ENCODE results near the gene JAG2. TPM values are rescaled to one million over a fixed set of nuclear protein-coding genes. Genes with fewer than 3 reads are reported as not detected.

The JAG2 gene
- total RNA-seq, 1 experiment from 2014 or later, result 43.7 TPM

DNA sequence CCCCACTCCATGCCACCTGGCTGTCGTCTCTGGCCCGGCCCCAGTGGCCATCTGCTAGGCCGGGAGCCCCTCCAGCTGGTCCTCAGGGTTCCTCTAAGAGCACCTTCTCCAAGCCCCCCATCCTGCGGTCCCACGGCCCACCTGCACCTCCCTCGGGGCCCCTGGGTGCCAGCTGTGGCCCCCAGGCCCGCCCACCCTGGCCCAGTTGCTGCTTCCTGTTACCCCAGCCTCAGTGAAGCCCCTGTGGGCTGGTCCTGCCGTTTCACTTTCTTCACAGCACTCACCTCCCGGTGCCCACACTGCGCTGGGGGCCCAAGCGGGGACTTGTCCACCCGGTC, 40.1 kb upstream of the JAG2 start:
- H3K4me3 ChIP-seq (ENCODE audit: low read depth in 2 of 2, low read length in 2 of 2), result no peak overlapping the region
- no peak overlapping the region for H3K27ac ChIP-seq (ENCODE audit: low read length)
- no TSS peak for BruUV-seq (replicated peaks)
- H3K36me3 ChIP-seq (ENCODE audit: control insufficient read depth, insufficient read depth, low read length), result no peaks in the 10 kb centered on the region
- ChIA-PET CTCF (interaction anchor here (0.7 kb wide), 1 partner anchor 18 kb away, joined by 5 read pairs; no protein-coding TSS in a partner anchor), POLR2A (interaction anchor here (0.7 kb wide), 1 partner anchor 168 kb away, joined by 14 read pairs; no protein-coding TSS in a partner anchor)
- H3K4me1 ChIP-seq (ENCODE audit: control insufficient read depth, insufficient read depth, low read length), result no peaks in the 10 kb centered on the region; the same call in 1 of the 2 replicates
- no peak for DNase-seq (ENCODE audit: low read depth, low spot score)
- TF ChIP-seq TCF7L2 (IDR thresholded peaks at IDR 0.05; ENCODE audit: low read depth, low read length), result no peak
- TF ChIP-seq, protein P1, sequence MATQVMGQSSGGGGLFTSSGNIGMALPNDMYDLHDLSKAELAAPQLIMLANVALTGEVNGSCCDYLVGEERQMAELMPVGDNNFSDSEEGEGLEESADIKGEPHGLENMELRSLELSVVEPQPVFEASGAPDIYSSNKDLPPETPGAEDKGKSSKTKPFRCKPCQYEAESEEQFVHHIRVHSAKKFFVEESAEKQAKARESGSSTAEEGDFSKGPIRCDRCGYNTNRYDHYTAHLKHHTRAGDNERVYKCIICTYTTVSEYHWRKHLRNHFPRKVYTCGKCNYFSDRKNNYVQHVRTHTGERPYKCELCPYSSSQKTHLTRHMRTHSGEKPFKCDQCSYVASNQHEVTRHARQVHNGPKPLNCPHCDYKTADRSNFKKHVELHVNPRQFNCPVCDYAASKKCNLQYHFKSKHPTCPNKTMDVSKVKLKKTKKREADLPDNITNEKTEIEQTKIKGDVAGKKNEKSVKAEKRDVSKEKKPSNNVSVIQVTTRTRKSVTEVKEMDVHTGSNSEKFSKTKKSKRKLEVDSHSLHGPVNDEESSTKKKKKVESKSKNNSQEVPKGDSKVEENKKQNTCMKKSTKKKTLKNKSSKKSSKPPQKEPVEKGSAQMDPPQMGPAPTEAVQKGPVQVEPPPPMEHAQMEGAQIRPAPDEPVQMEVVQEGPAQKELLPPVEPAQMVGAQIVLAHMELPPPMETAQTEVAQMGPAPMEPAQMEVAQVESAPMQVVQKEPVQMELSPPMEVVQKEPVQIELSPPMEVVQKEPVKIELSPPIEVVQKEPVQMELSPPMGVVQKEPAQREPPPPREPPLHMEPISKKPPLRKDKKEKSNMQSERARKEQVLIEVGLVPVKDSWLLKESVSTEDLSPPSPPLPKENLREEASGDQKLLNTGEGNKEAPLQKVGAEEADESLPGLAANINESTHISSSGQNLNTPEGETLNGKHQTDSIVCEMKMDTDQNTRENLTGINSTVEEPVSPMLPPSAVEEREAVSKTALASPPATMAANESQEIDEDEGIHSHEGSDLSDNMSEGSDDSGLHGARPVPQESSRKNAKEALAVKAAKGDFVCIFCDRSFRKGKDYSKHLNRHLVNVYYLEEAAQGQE (IDR thresholded peaks at IDR 0.05; ENCODE audit: insufficient read depth in 1 of 2, low read depth in 2 of 2, low read length in 1 of 2), result no peak
- no peak for TF ChIP-seq POLR2AphosphoS5 (IDR thresholded peaks at IDR 0.05; ENCODE audit: low read depth, low read length)
- in situ Hi-C loops (cut with HindIII; ENCODE audit: low pct_unique_long_range_greater_than_20kb, low sequenced_read_pairs) (no loop called here), intact Hi-C loops (cut with micrococcal nuclease; ENCODE audit: unreplicated experiment) (no loop called here)
- no peaks in the 10 kb centered on the region for H3K9me3 ChIP-seq (ENCODE audit: control insufficient read depth, insufficient read depth, low read depth, low read length)
- ATAC-seq, result no peak
- no peaks in the 10 kb centered on the region for H3K27me3 ChIP-seq (ENCODE audit: control insufficient read depth, insufficient read depth, low read length)

DNA sequence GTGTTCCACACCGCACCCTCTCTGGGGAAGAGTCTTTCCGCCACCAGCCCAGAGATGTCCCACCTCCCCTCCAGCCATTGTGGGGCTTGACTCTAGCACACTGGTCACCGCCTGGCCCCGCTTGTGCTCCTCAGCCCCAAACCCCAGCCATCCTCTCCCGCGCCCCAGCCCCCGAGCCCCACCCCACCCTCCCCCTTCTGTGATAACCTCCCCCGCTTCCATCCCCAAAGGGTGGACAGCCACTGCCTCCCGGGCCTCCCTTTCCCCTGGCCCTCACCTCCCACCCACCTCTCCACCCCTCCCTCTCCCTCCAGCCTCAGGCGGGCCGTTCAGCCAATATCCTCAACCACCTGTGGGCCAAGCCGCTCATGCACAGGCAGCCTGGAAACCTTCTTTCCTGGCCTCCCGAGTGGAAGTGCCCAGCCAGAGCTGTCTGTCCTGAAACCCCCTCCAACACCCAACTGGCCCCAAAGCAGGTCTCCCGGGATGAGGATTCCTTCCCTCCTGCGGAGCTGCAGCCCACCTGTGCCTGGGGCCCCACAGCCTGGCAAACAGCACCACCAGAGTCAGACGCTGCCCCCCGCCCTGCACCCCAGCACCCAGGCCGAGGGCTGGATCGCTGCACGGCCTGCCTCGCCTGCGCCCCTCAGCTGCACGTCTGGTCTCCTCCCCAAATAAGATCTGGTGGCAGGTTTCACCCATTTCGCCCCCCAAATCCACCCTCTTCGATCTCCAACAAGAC, 39.6 kb upstream of the JAG2 start:
- BruUV-seq (replicated peaks), result no TSS peak
- POLR2A ChIA-PET, result interaction anchor here (0.7 kb wide), 1 partner anchor 169 kb away, joined by 14 read pairs; no protein-coding TSS in a partner anchor
- Histone ChIP-seq H3K4me1 (ENCODE audit: control insufficient read depth, insufficient read depth, low read length) (no peaks in the 10 kb centered on the region; the same call in 1 of the 2 replicates), H3K27me3 (ENCODE audit: control insufficient read depth, insufficient read depth, low read length) (no peaks in the 10 kb centered on the region), H3K9me3 (ENCODE audit: control insufficient read depth, insufficient read depth, low read depth, low read length) (no peaks in the 10 kb centered on the region), H3K36me3 (ENCODE audit: control insufficient read depth, insufficient read depth, low read length) (no peaks in the 10 kb centered on the region), H3K27ac (ENCODE audit: low read length) (no peak overlapping the region), H3K4me3 (ENCODE audit: low read depth in 2 of 2, low read length in 2 of 2) (no peak overlapping the region)
- TF ChIP-seq TCF7L2 (IDR thresholded peaks at IDR 0.05; ENCODE audit: low read depth, low read length) (no peak), POLR2AphosphoS5 (IDR thresholded peaks at IDR 0.05; ENCODE audit: low read depth, low read length) (no peak), CTCF (IDR thresholded peaks at IDR 0.05) (no peak), SIN3A (IDR thresholded peaks at IDR 0.05; ENCODE audit: borderline replicate concordance, insufficient read depth, low read depth, low read length) (no peak)
- TF ChIP-seq, protein P1 (IDR thresholded peaks at IDR 0.05; ENCODE audit: insufficient read depth in 1 of 2, low read depth in 2 of 2, low read length in 1 of 2), result no peak
- no peak for DNase-seq (ENCODE audit: low read depth, low spot score)
- in situ Hi-C loops (cut with HindIII; ENCODE audit: low pct_unique_long_range_greater_than_20kb, low sequenced_read_pairs) (no loop called here), intact Hi-C loops (cut with micrococcal nuclease; ENCODE audit: unreplicated experiment) (no loop called here)
- no peak for ATAC-seq
- CTCF ChIA-PET, result interaction anchor here (0.6 to 0.7 kb wide), 2 partner anchors 19 to 327 kb away, joined by 4 to 5 read pairs; no protein-coding TSS in a partner anchor

All from Panc1 (cell line).